DMS79 treated with DMSO at 0.1 percent for 48 hours (cell line): Measurements from ENCODE around the gene PDIA2.
"Not testable (repeated sequence)": the region's sequence is repeated elsewhere in the genome, so short reads cannot be mapped to it uniquely, and the experiment has no call there.

Experiments used
- DNase-seq: peaks from one replicate; lab custom pipeline; 2025; lab: John Stamatoyannopoulos, UW

The PDIA2 gene

GRCh38 chr16:263182-263774, 19.7 kb upstream of the PDIA2 start:
- no peak for DNase-seq

GRCh38 chr16:263944-264343, 19.0 kb upstream of the PDIA2 start:
- no peak for DNase-seq

DNA sequence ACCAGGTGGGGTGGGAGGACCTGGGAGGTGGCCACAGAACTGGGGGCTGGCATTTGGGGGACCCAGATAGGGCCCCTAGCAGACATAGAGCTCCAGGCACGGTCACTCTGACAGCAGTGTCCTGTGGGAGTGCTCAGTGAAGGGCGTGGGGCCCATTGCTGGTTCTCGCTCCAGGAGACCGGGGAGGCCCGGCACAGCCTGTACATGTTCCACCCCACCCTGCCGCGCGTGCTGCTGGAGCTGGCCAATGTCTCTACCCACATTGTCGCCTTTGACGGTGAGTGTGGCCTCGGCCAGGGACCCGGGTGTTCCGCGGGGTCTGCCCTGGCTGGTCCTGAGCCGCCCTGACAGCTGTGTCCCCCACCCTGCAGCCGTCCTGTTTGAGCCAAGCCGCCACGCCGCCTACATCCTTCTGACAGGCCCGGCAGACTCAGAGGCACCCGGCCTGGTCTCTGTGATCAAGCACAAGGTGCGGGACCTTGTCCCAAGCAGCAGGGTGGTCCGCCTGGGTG, 18.5 kb upstream of the PDIA2 start:
- DNase-seq: no peak

GRCh38 chr16:265002-265529, 17.9 kb upstream of the PDIA2 start:
- no peak for DNase-seq

DNA sequence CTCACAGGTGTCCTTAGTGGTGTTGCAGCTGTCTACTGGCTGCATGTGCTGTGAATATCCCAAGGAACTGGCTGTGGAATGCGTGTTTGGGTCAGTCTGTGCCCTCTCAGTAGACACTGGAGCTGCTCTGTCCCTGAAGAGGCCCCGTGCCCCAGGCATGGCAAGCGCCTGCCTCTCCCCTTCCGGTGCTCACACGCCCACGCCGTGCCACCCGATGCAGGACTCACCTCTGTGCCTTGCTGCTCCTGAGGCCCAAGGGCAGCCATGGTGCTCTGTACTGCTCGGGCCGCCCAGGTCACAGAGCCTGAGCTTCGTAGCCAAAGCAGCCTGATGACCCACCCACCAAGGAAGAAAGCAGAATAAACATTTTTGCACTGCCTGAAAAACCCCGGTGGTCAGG, 17.3 kb upstream of the PDIA2 start:
- no peak for DNase-seq

DNA sequence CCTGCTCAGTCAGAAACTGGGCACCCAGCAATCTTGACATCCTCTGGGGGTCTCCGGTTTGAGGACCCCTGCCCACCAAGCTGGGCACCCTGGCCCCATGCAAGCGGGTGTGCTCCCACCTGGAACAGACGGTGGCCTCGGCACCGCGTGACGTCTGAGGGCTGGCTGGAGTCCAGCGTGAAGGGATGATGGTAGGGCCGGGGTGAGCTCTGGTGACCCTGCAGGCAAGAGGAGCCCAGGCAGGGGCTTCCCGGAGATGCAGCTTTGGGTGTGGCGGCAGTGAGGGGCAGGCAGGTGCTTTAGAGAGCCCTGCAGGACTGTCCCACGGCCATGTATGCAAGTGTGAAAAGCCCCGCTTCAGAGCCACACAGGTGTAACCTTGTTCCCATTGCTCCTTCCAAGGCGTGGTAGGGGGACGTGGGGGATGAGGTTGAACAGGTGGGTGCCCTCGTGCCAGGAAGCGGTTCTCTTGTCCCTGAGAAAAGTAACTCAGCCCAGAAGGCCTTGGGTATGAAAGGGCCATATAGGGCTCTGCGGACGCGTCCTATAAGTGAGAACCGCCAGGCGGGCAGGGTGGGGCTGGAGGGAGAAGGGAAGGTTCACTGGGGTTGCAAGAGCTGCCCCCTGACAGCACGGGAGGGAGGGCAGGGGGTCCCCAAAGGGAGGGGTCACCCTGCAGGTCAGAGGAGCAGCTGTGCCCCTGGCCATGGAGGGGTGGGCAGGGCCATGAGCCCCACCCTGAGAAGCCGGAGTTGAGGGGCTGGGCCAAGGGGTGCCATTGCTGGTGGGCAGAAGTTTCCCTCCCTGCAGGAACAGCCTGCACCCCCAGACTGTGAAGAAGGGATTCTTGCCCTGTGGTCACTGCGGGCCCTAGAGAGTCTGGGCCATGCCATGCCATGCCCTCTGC, 16.5 kb upstream of the PDIA2 start:
- no peak for DNase-seq

DNA sequence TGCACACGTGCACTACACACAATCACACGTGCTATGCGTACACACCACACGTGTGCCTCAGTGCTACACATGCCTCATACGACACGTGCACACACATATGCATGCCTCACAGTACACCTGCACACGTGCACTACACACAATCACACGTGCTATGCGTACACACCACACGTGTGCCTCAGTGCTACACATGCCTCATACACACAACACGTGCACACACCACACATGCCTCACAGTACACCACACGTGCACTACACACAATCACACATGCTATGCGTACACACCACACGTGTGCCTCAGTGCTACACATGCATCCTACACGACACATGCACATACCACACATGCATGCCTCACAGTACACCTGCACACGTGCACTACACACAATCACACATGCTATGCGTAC, 15.4 kb upstream of the PDIA2 start:
- not testable (repeated sequence) for DNase-seq

- peak; percentile 54 for DNase-seq
Measured at GRCh38 chr16:268141-269053, 14.6 kb upstream of the PDIA2 start.

- no peak for DNase-seq
Measured at GRCh38 chr16:269061-269796, 13.7 kb upstream of the PDIA2 start.

GRCh38 chr16:270381-271255, 12.3 kb upstream of the PDIA2 start:
- DNase-seq: no peak

GRCh38 chr16:272633-273546, 10.1 kb upstream of the PDIA2 start:
- no peak for DNase-seq

DNA sequence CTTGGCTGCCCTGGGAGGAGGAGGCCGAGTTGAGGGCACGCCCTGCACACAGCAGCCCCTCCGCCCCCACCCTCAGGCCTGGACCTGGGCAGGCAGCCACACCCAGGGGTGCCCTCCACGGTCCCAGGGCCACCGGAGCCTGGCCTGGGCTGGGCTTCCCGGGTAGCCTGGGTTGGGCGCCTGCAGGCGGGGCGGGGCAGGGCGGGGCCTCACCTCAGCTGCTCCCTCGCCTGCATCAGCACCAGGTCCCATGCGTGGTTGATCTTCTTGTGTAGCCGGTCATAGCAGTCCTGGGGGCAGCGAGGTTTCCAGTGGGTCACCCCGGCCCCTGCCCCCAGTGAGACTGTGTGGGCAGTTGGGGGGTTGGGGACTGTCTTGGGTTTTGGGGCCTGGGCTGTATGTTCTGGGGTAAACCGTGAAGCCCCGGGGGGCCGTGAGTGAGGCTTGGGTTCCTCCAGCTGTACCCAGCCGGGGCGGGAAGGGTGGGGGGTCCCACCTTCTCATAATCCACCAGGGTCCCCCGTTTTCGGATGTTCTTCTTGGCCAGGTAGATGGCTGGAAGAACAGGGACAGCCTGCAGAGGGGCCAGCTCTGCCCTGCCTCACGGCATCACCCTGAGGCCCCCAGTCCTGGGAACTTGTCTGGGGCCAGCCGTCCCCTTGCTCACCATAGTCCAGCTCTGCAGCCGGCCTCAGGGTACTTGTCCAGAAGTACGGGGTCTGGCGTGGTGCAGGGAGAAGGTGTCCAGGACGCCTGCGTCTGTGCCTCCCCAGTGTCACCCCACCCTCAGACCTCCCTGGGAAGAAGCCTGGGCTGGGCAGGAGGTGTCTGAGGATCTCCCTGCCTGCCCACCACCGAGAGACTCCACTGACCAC, 9.2 kb upstream of the PDIA2 start:
- no peak for DNase-seq

DNA sequence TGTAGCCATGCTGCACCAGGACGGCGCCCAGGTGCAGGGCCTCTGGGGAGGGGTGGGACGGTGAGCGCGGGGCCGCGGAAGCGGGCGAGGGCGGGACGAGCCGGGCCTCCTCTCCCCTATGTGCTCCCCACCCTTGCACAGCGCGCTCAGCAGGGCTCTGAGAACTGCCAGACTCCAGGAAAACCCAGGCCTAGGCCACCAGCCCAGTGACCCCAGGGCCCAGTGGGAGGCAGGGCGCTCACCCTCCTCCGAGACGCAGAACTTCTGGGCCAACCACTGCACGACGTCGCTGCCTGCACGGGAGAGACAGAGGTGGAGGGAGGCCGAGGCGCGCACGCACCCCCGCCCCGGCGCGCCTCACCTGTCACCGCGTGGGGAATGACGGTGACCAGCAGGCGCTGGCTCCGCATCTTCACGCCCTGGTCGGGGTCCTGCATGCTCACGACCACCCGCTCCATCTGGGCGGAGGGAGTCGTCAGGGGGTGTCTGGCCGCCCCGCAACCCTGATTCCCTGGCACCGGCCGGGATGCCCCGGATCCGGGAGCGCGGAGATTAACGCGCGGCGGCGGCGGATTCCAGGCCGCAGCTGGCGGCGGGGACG, 7.8 kb upstream of the PDIA2 start:
- DNase-seq: peak; percentile 27

- DNase-seq: no peak
Measured at GRCh38 chr16:275786-276232, 7.2 kb upstream of the PDIA2 start, which contains the start of gene RGS11. RGS11 (minus strand) TSS chr16:275944; CDS start chr16:275911, 33 bp downstream.

GRCh38 chr16:276426-277077, 6.4 kb upstream of the PDIA2 start:
- no peak for DNase-seq

DNA sequence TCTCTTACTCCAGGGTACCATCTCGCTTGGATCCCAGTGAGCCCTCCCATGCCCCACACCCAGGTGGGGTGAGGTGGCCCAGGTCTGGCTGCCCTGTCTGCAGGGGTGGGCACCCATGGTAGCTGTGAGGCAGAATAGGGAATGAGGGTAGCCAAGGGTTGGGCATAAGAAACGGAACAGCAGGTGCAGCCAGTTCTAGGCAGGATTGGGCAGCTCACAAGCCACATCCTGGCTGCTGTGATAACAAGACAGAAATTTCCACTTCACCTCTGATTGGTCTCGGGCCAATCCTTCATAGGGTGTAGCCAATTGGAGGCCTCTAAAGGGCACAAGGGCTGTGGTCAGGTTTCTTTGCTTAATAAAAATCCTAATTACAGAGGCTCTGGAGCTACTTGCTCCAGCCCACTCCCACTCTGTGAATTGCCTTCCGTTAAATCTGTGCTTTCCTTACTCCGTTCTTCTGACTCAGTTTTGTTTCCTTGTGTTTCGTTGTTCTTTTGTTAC, 4.0 kb upstream of the PDIA2 start:
- peak; percentile 79 for DNase-seq

GRCh38 chr16:279531-279930, 3.4 kb upstream of the PDIA2 start:
- no peak for DNase-seq
